CD4-positive, CD25-positive, alpha-beta regulatory T cell (primary cell): ENCODE results near the gene KSR1. TPM values are rescaled to one million over a fixed set of nuclear protein-coding genes. Genes with fewer than 3 reads are reported as not detected.

Source experiments
- ATAC-seq, 2 donors: fragments of 150-1000 bp; cut with Tn5 transposase; one replicate each; pipeline ENCODE4 v1.10.0; 2021; ENCODE audit warnings: low read depth in 2 of 2, moderate number of reproducible peaks in 2 of 2, moderate library complexity in 1 of 2
- DNase-seq, 3 donors: peaks; one replicate each; pipeline versions ENCODE4 v3.0.0 to v3.0.0-alpha.2; 2012 to 2022; ENCODE audit warnings: mixed read lengths in 1 of 3
- H3K27ac ChIP-seq: one replicate; pipeline ENCODE4 v1.7.0; 2013; ENCODE audit warnings: mild to moderate bottlenecking, low read length; ENCODE audit not compliant: insufficient read depth, poor library complexity, severe bottlenecking
- H3K27me3 ChIP-seq: one replicate; pipeline ENCODE4 v1.7.0; 2013; ENCODE audit warnings: low read length; ENCODE audit not compliant: control insufficient read depth, insufficient read depth
- H3K36me3 ChIP-seq: one replicate; pipeline ENCODE4 v1.7.0; 2013; ENCODE audit warnings: mild to moderate bottlenecking, low read length, moderate library complexity; ENCODE audit not compliant: control insufficient read depth, insufficient read depth
- H3K4me1 ChIP-seq: 2 replicates; pipeline ENCODE4 v1.7.0; 2013; ENCODE audit warnings: mild to moderate bottlenecking, low read length; ENCODE audit not compliant: insufficient read depth, control insufficient read depth, poor library complexity, severe bottlenecking
- H3K4me3 ChIP-seq: one replicate; pipeline ENCODE4 v1.7.0; 2013; ENCODE audit warnings: low read depth, mild to moderate bottlenecking, low read length, moderate library complexity
- H3K9me3 ChIP-seq, 2 experiments: 1 replicate in 1 of 2; 2 replicates in 1 of 2; pipeline ENCODE4 v1.7.0; 2013; ENCODE audit warnings: low read length in 2 of 2, mild to moderate bottlenecking in 1 of 2, moderate library complexity in 1 of 2; ENCODE audit not compliant: control insufficient read depth in 2 of 2
- H3K27ac Mint-ChIP-seq, 3 donors: one replicate each; pipeline ENCODE4 v1.8.0; 2020 to 2022; ENCODE audit warnings: mild to moderate bottlenecking in 3 of 3, mixed read lengths in 3 of 3, moderate library complexity in 2 of 3
- H3K27me3 Mint-ChIP-seq: one replicate; pipeline ENCODE4 v1.8.0; 2022; ENCODE audit warnings: mild to moderate bottlenecking, mixed read lengths
- H3K36me3 Mint-ChIP-seq: one replicate; pipeline ENCODE4 v1.8.0; 2020; ENCODE audit warnings: mixed read lengths
- H3K4me1 Mint-ChIP-seq, 4 donors: one replicate each; pipeline ENCODE4 v1.8.0; 2020 to 2022; ENCODE audit warnings: mixed read lengths in 4 of 4, mild to moderate bottlenecking in 1 of 4
- H3K4me3 Mint-ChIP-seq, 4 donors: one replicate each; pipeline ENCODE4 v1.8.0; 2020 to 2022; ENCODE audit warnings: mild to moderate bottlenecking in 4 of 4, mixed read lengths in 4 of 4, moderate library complexity in 3 of 4
- H3K9me3 Mint-ChIP-seq, 7 donors: one replicate each; pipeline ENCODE4 v1.8.0; 2020 to 2022; ENCODE audit warnings: mixed read lengths in 7 of 7, mild to moderate bottlenecking in 3 of 7, moderate library complexity in 2 of 7
- polyA plus RNA-seq, 4 donors: library from polyadenylated mRNA; unstranded; fragments of 300-500 nt; fragmentation: Illumina TruSeq; gene quantifications; one replicate each; pipeline ENCODE4 v1.2.3, GENCODE V29; 2021
- total RNA-seq: library from RNA; stranded (reverse); gene quantifications from one replicate; pipeline ENCODE4 v1.2.3, GENCODE V29; 2022

Gene KSR1
- total and polyA plus RNA-seq, 5 donors from 2014 or later = 1.2 to 69.5 (median 1.7) TPM

GRCh38 chr17:27449988-27450387 is 6.3 kb upstream of the KSR1 start:
- H3K4me3 ChIP-seq = no peak overlapping the region
- Mint-ChIP-seq H3K27ac (no peak overlapping the region), H3K4me3 (no peak overlapping the region), H3K9me3 (no peaks in the 10 kb centered on the region), H3K4me1 (peaks cover 0 to 3% (median 0%) of the 10 kb centered on the region in 4 donors), H3K36me3 (no peaks in the 10 kb centered on the region), H3K27me3 (no peaks in the 10 kb centered on the region)
- no peaks in the 10 kb centered on the region for H3K27me3 ChIP-seq
- no peaks in the 10 kb centered on the region for H3K4me1 ChIP-seq
- DNase-seq (no peak), ATAC-seq (no peak)
- H3K9me3 ChIP-seq = no peaks in the 10 kb centered on the region
- H3K27ac ChIP-seq = no peak overlapping the region
- H3K36me3 ChIP-seq = no peaks in the 10 kb centered on the region

DNA sequence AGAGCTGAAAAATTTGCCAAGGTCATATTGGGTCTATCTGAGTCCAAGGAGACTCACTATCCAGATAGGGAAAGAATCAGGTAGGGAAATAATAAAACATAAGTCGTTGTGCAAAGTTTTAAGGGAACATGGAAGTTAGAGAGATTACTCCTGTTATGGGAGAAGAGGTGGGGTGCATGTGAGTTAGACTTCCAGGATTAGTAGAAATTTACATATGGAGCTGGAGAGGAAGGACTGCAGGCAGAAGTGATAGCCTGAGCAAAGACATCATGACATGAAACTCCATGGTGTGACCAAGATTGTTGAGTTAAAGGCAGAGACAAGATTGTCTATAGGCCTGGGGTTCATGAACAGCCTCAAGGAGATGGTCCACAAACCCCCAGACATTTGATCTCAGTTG is 5.8 kb upstream of the KSR1 start:
- Histone ChIP-seq H3K4me1 (no peaks in the 10 kb centered on the region), H3K36me3 (no peaks in the 10 kb centered on the region), H3K27me3 (no peaks in the 10 kb centered on the region), H3K9me3 (no peaks in the 10 kb centered on the region), H3K4me3 (no peak overlapping the region), H3K27ac (no peak overlapping the region)
- DNase-seq = no peak
- H3K4me3 Mint-ChIP-seq = peak overlapping the region in 1 of 4 donors; percentile 22
- no peaks in the 10 kb centered on the region for H3K36me3 Mint-ChIP-seq
- ATAC-seq = no peak
- H3K9me3 Mint-ChIP-seq = no peaks in the 10 kb centered on the region
- peaks cover 0 to 8% (median 0%) of the 10 kb centered on the region in 4 donors for H3K4me1 Mint-ChIP-seq
- H3K27me3 Mint-ChIP-seq = no peaks in the 10 kb centered on the region
- H3K27ac Mint-ChIP-seq = no peak overlapping the region

- DNase-seq (no peak), ATAC-seq (no peak)
- H3K4me1 ChIP-seq = peaks cover 8% of the 10 kb centered on the region
- H3K27ac ChIP-seq = no peak overlapping the region
- no peaks in the 10 kb centered on the region for H3K9me3 Mint-ChIP-seq
- H3K27me3 ChIP-seq = no peaks in the 10 kb centered on the region
- H3K4me3 Mint-ChIP-seq = no peak overlapping the region
- H3K36me3 Mint-ChIP-seq = no peaks in the 10 kb centered on the region
- peak overlapping the region in 1 of 3 donors; percentile 57 for H3K27ac Mint-ChIP-seq
- no peak overlapping the region for H3K4me3 ChIP-seq
- H3K4me1 Mint-ChIP-seq = peaks cover 0 to 11% (median 0%) of the 10 kb centered on the region in 4 donors
- H3K36me3 ChIP-seq = no peaks in the 10 kb centered on the region
- no peaks in the 10 kb centered on the region for H3K27me3 Mint-ChIP-seq
- no peaks in the 10 kb centered on the region for H3K9me3 ChIP-seq
Measured at GRCh38 chr17:27451906-27452305, 4.3 kb upstream of the KSR1 start.

GRCh38 chr17:27452828-27453227 is 3.4 kb upstream of the KSR1 start:
- H3K9me3 ChIP-seq = no peaks in the 10 kb centered on the region
- Mint-ChIP-seq H3K9me3 (no peaks in the 10 kb centered on the region), H3K36me3 (no peaks in the 10 kb centered on the region), H3K4me1 (peaks cover 0 to 19% (median 6%) of the 10 kb centered on the region in 4 donors), H3K4me3 (peak overlapping the region in 2 of 4 donors; percentile 36 to 80), H3K27ac (no peak overlapping the region), H3K27me3 (no peaks in the 10 kb centered on the region)
- no peak overlapping the region for H3K27ac ChIP-seq
- H3K36me3 ChIP-seq = no peaks in the 10 kb centered on the region
- ATAC-seq = no peak
- no peaks in the 10 kb centered on the region for H3K27me3 ChIP-seq
- H3K4me1 ChIP-seq = peaks cover 17% of the 10 kb centered on the region
- H3K4me3 ChIP-seq = no peak overlapping the region
- no peak for DNase-seq

DNA sequence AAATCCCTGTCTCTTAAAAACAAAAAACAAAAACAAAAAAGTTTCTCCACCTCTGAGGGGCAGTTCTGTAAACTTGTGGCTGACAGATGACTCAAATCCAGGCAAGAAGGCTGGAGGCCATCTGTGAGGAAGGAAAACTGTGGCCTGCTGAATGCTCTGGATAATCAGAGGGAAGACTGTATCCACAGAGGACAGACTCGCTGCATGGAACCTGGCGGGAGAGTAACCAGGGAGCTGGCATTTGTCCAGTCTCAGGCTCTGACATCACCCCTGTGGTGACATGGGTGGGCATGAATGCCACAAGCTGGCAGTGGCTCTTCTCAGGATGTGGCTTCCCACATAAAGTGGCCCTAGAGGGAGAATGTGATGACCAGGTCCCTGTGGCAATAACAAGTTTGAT is 2.8 kb upstream of the KSR1 start:
- no peaks in the 10 kb centered on the region for H3K27me3 ChIP-seq
- ATAC-seq (no peak), DNase-seq (no peak)
- no peaks in the 10 kb centered on the region for H3K9me3 Mint-ChIP-seq
- H3K36me3 Mint-ChIP-seq = no peaks in the 10 kb centered on the region
- peaks cover 24% of the 10 kb centered on the region for H3K4me1 ChIP-seq
- H3K4me3 Mint-ChIP-seq = no peak overlapping the region
- peaks cover 0 to 26% (median 11%) of the 10 kb centered on the region in 4 donors for H3K4me1 Mint-ChIP-seq
- no peak overlapping the region for H3K4me3 ChIP-seq
- H3K27me3 Mint-ChIP-seq = no peaks in the 10 kb centered on the region
- H3K36me3 ChIP-seq = no peaks in the 10 kb centered on the region
- no peaks in the 10 kb centered on the region for H3K9me3 ChIP-seq
- H3K27ac ChIP-seq = no peak overlapping the region
- no peak overlapping the region for H3K27ac Mint-ChIP-seq

DNA sequence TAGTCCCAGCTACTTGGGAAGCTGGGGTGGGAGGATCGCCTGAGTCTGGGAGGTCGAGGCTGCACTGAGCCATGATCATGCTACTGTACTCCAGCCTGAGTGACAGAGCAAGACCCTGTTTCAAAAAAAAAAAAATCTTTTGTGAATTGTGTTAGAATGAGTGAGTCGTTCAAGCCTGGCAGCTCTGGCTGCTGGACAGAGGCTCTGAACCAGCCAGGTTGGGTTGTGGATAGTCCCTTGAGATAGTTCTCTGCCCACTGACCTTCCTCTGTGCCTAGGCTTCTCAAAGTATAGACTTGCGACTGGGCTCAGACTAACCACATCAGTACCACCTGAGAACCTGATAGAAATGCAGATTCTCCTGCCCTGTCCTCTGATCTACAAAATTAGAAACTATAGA is 2.2 kb upstream of the KSR1 start:
- Mint-ChIP-seq H3K27ac (no peak overlapping the region), H3K27me3 (no peaks in the 10 kb centered on the region), H3K4me1 (peaks cover 0 to 30% (median 14%) of the 10 kb centered on the region in 4 donors), H3K36me3 (no peaks in the 10 kb centered on the region), H3K9me3 (no peaks in the 10 kb centered on the region), H3K4me3 (peak overlapping the region in 1 of 4 donors; percentile 64)
- ATAC-seq = no peak
- H3K27me3 ChIP-seq = no peaks in the 10 kb centered on the region
- H3K4me1 ChIP-seq = peaks cover 28% of the 10 kb centered on the region
- no peak for DNase-seq
- no peak overlapping the region for H3K27ac ChIP-seq
- H3K4me3 ChIP-seq = no peak overlapping the region
- no peaks in the 10 kb centered on the region for H3K36me3 ChIP-seq
- H3K9me3 ChIP-seq = no peaks in the 10 kb centered on the region

DNA sequence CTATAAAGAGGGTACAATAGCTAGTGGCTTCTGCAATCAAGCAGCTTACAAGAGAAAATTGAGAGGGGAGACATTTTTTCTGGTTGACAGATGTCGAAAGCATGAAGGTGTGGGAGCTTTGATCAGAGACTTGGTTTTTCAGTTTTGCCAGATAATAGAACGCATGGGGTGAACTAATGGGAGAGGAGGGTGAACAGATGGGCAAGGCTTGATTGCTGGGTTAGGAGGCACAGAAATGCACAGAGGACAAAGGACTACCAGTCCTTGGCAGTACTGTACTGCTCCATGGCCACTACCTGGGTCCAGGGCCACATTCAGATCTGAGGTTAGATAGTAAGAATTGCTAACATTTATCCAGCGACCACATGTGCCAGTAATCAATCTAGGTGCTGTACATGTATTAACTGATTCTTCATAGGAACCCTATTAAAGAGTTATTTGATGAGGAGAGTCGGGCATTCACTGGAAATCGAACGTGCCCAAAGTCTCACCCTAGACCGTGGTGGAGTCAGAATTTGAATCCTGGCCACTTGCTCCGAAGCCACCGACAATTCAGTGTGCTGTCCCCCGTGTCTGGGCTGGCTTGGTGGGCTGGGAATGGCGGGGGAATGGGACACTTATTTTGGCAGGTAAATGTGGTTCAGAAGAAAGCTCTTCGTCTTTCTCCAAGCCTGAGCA is 873 bp upstream of the KSR1 start:
- Mint-ChIP-seq H3K27me3 (no peaks in the 10 kb centered on the region), H3K27ac (peak overlapping the region; percentile 62 to 70 (median 63)), H3K4me3 (peak overlapping the region; percentile 64 to 91 (median 80)), H3K9me3 (no peaks in the 10 kb centered on the region), H3K36me3 (no peaks in the 10 kb centered on the region), H3K4me1 (peaks cover 0 to 40% (median 20%) of the 10 kb centered on the region in 4 donors)
- ATAC-seq (no peak), DNase-seq (no peak)
- H3K36me3 ChIP-seq = no peaks in the 10 kb centered on the region
- H3K4me1 ChIP-seq = peaks cover 28% of the 10 kb centered on the region
- H3K9me3 ChIP-seq = no peaks in the 10 kb centered on the region
- H3K27ac ChIP-seq = peak overlapping the region; percentile 38
- no peaks in the 10 kb centered on the region for H3K27me3 ChIP-seq
- H3K4me3 ChIP-seq = peak overlapping the region; percentile 59
